Gastrocnemius medialis (tissue), 4 donors: ENCODE results near the gene NRARP. TPM values are rescaled to one million over a fixed set of nuclear protein-coding genes. Genes with fewer than 3 reads are reported as not detected.

Source experiments
- ATAC-seq, 2 donors: fragments of 150-250 bp; one replicate each; pipeline ENCODE4 v1.9.1; 2016
- DNase-seq, 2 donors: peaks; one replicate each; pipeline ENCODE4 v3.0.0-alpha.2; 2019
- H3K27ac ChIP-seq, 4 donors: fragments of 200-600 bp; sonication (generic); 1 replicate in 1 of 4; 2 replicates in 3 of 4; pipeline ENCODE4 v1.5.1; 2016 to 2018; ENCODE audit warnings: mild to moderate bottlenecking in 2 of 4, moderate library complexity in 1 of 4
- H3K27me3 ChIP-seq, 3 donors: fragments of 200-600 bp; sonication (generic) in 2 of 3; 1 replicate in 1 of 3; 2 replicates in 2 of 3; pipeline versions ENCODE4 v1.5.1 to v1.6.0; 2016 to 2019; ENCODE audit warnings: mild to moderate bottlenecking in 1 of 3, moderate library complexity in 1 of 3
- H3K36me3 ChIP-seq, 2 donors: fragments of 200-600 bp; sonication (generic) in 1 of 2; one replicate each; pipeline ENCODE4 v1.5.1; 2017 to 2018
- H3K4me1 ChIP-seq, 2 donors: fragments of 200-600 bp; sonication (generic) in 1 of 2; one replicate each; pipeline ENCODE4 v1.5.1; 2016 to 2017; ENCODE audit warnings: mild to moderate bottlenecking in 2 of 2
- H3K4me3 ChIP-seq, 4 donors: fragments of 200-600 bp; sonication (generic) in 3 of 4; 1 replicate in 1 of 4; 2 replicates in 3 of 4; pipeline ENCODE4 v1.5.1; 2016 to 2019; ENCODE audit warnings: mild to moderate bottlenecking in 2 of 4
- H3K9me3 ChIP-seq, 3 donors: fragments of 200-600 bp; sonication (generic) in 2 of 3; 1 replicate in 1 of 3; 2 replicates in 2 of 3; pipeline ENCODE4 v1.5.1; 2016 to 2019
- CTCF ChIP-seq, 5 experiments: fragments of 450-650 bp in 3 of 5; fragments of 200-600 bp in 2 of 5; sonication (generic) in 2 of 5; IDR thresholded peaks in 4 of 5; conservative IDR thresholded peaks in 1 of 5; 1 replicate in 4 of 5; 2 replicates in 1 of 5; pipeline ENCODE4 v1.5.1; 2016 to 2019; ENCODE audit warnings: antibody characterized with exemption in 5 of 5, mild to moderate bottlenecking in 3 of 5, moderate library complexity in 3 of 5
- POLR2A ChIP-seq, 2 donors: fragments of 450-650 bp; IDR thresholded peaks; one replicate each; pipeline ENCODE4 v1.6.1; 2017; ENCODE audit warnings: antibody characterized with exemption in 2 of 2, mild to moderate bottlenecking in 2 of 2, moderate library complexity in 2 of 2
- in situ Hi-C, 4 donors: fragments of 200-750 bp; cut with MboI; loops; one replicate each; pipeline versions ENCODE4 v1.15.0 to v1.8.0; 2017; ENCODE audit warnings: low sequenced_read_pairs in 4 of 4
- intact Hi-C: fragments of 100-400 bp; cut with DNase I; formaldehyde crosslinking; loops from one replicate; pipeline ENCODE4 v1.15.1; 2023; ENCODE audit warnings: low total_unique reads
- total RNA-seq, 4 donors: library from RNA; depleted of rRNA; stranded (reverse); fragments of >200 nt; gene quantifications; one replicate each; pipeline versions ENCODE4 v1.1.0 to v1.2.3, GENCODE V29; 2016

Gene NRARP
- total RNA-seq, 4 donors from 2014 or later: 1.9 to 5.4 (median 3.4) TPM

DNA sequence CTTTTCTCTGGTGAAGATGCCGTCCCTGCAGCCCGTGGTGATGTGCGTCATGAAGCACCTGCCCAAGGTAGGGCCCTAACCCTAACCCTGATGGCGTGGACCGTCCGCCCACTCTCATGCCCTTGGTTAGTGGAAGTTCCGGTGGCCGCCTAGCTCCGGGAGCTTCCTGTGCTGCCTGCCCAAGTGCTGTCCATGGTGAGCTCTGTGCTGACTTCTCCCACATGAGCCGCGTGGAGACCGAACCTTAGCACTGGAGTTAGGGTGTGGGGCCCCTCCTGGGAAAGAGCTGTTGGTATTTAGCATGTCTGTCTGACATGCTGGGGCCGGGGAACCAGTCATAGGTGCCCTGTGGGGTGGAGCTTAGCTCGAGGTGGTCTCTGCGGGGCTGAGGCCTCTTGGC, 45.7 kb downstream of the NRARP start:
- Histone ChIP-seq H3K4me3 (peak overlapping the region; percentile 63 to 97 (median 92)), H3K9me3 (no peaks in the 10 kb centered on the region), H3K4me1 (peaks cover 16 to 24% of the 10 kb centered on the region in 2 donors), H3K27ac (no peak overlapping the region), H3K36me3 (peaks cover 0 to 26% of the 10 kb centered on the region in 2 donors), H3K27me3 (no peaks in the 10 kb centered on the region)
- ATAC-seq (no peak), DNase-seq (no peak)
- TF ChIP-seq POLR2A (IDR thresholded peaks at IDR 0.05) (no peak), CTCF (IDR thresholded peaks at IDR 0.05 in 4 of 5, conservative IDR thresholded peaks at IDR 0.05 in 1 of 5) (no peak)
- in situ Hi-C loops: no loop called here
- intact Hi-C loops: no loop called here

GRCh38 chr9:137255448-137256114, 46.5 kb downstream of the NRARP start:
- H3K27ac ChIP-seq: peak overlapping the region; percentile 45 to 89 (median 73)
- TF ChIP-seq CTCF (IDR thresholded peaks at IDR 0.05 in 4 of 5, conservative IDR thresholded peaks at IDR 0.05 in 1 of 5): no peak
- peak in 1 of 2 donors; percentile 2 for TF ChIP-seq POLR2A (IDR thresholded peaks at IDR 0.05)
- ATAC-seq (peak; percentile 50 to 53), DNase-seq (no peak)
- no peaks in the 10 kb centered on the region for H3K9me3 ChIP-seq
- in situ Hi-C loops (no loop called here), intact Hi-C loops (loop anchor here (1.0 kb wide), 2 partner anchors 14 to 32 kb away; partner anchors contain the start of gene TUBB4B)
- H3K27me3 ChIP-seq: no peaks in the 10 kb centered on the region
- peak overlapping the region; percentile 63 to 97 (median 92) for H3K4me3 ChIP-seq
- H3K36me3 ChIP-seq: peaks cover 0 to 26% of the 10 kb centered on the region in 2 donors
- peaks cover 16 to 24% of the 10 kb centered on the region in 2 donors for H3K4me1 ChIP-seq

DNA sequence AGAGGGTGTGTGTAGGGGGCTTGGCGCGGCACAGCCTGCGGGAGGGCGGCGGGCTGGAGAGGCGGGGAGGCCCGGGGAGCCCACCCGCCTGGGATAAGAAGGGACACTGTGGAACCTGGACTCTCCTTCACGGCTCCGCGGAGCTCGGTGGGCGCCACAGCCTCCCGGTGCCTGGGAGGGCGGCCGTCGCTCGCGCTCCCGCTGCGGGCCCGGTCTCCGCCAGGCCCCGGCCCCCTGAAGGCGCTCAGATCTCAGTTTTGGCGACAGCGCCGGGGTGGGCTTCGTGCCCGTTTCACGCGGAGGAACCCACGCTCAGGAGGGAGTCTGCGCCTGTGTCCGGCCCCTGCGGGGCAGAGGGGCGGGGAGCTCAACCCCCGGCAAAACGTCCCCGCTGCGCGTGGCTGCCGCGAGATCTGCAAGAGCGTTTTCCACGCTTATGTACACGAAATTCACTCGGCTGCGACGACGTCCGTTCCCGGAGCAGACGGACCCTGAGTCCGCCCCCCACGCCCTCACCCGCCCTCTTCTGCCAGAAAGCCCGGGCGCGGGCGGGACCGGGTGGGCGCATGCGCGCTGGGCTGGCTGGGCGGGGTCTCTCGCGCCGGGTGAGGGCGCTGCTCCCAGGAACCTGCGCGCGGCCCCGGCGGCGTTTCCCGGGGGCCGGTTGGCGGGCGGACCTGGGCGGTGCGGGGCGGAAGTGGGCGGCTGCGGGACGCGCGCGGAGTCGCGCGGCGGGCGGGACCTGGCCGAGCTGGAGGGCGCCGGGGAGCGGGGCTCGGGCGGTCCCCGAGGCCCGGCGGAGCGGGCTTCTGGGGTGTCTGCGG, 47.2 kb downstream of the NRARP start, which contains the start of gene NELFB:
Gene NELFB (plus strand): TSS at position 704 of the 824 bp plus-strand sequence.
- peak; percentile 91 to 94 for ATAC-seq
- peak; percentile 79 to 85 for DNase-seq
- in situ Hi-C loops: no loop called here
- Histone ChIP-seq H3K27me3 (no peaks in the 10 kb centered on the region), H3K36me3 (peaks cover 0 to 26% of the 10 kb centered on the region in 2 donors), H3K4me3 (peak within 1 kb of the TSS; percentile 77 to 99 (median 92)), H3K9me3 (no peaks in the 10 kb centered on the region), H3K4me1 (peaks cover 22 to 29% of the 10 kb centered on the region in 2 donors), H3K27ac (peak within 1 kb of the TSS; percentile 68 to 91 (median 81))
- intact Hi-C loops: loop anchor here (1.0 kb wide), 2 partner anchors 14 to 32 kb away; partner anchors contain the start of gene TUBB4B
- TF ChIP-seq CTCF (IDR thresholded peaks at IDR 0.05 in 4 of 5, conservative IDR thresholded peaks at IDR 0.05 in 1 of 5) (peak in 3 of 5 experiments; percentile 8 to 36 (median 28)), POLR2A (IDR thresholded peaks at IDR 0.05) (peak; percentile 71 to 79)

GRCh38 chr9:137253717-137254623, 48.1 kb downstream of the NRARP start:
- DNase-seq (no peak), ATAC-seq (no peak)
- Histone ChIP-seq H3K9me3 (no peaks in the 10 kb centered on the region), H3K27me3 (no peaks in the 10 kb centered on the region), H3K4me3 (peak overlapping the region; percentile 77 to 99 (median 92)), H3K4me1 (peaks cover 22 to 29% of the 10 kb centered on the region in 2 donors), H3K36me3 (peaks cover 0 to 21% of the 10 kb centered on the region in 2 donors), H3K27ac (peak overlapping the region; percentile 68 to 91 (median 81))
- in situ Hi-C loops (no loop called here), intact Hi-C loops (no loop called here)
- TF ChIP-seq CTCF (IDR thresholded peaks at IDR 0.05 in 4 of 5, conservative IDR thresholded peaks at IDR 0.05 in 1 of 5) (no peak), POLR2A (IDR thresholded peaks at IDR 0.05) (no peak)
